Mesenchymal stem cell (in vitro differentiated cells and primary cell): ENCODE results near the gene HCN4.

Source experiments
- DNase-seq: peaks from one replicate; pipeline ENCODE4 v3.0.0-alpha.2; 2013
- H2AFZ ChIP-seq: one replicate; pipeline ENCODE4 v1.6.1; 2013; ENCODE audit warnings: low read depth, mild to moderate bottlenecking, control low read depth, inconsistent platforms, low read length, moderate library complexity
- H2AK5ac ChIP-seq: 2 replicates; pipeline ENCODE4 v1.6.1; 2013; ENCODE audit warnings: low read length, moderate library complexity, mild to moderate bottlenecking, inconsistent platforms; ENCODE audit not compliant: severe bottlenecking
- H2BK120ac ChIP-seq: one replicate; pipeline ENCODE4 v1.6.1; 2013; ENCODE audit warnings: low read depth, mild to moderate bottlenecking, inconsistent platforms, low read length, moderate library complexity
- H2BK12ac ChIP-seq, 2 experiments: one replicate each; pipeline ENCODE4 v1.6.1; 2013; ENCODE audit warnings: inconsistent platforms in 2 of 2, low read length in 2 of 2, mild to moderate bottlenecking in 2 of 2, moderate library complexity in 2 of 2, control low read depth in 1 of 2
- H2BK15ac ChIP-seq: one replicate; pipeline ENCODE4 v1.6.1; 2013; ENCODE audit warnings: mild to moderate bottlenecking, low read depth, inconsistent platforms; ENCODE audit not compliant: poor library complexity, severe bottlenecking
- H2BK5ac ChIP-seq: 2 replicates; pipeline ENCODE4 v1.6.1; 2013; ENCODE audit warnings: low read depth, mild to moderate bottlenecking, low read length, control low read depth, inconsistent platforms; ENCODE audit not compliant: poor library complexity, severe bottlenecking
- H3K14ac ChIP-seq, 2 experiments: one replicate each; pipeline ENCODE4 v1.6.1; 2013; ENCODE audit warnings: inconsistent platforms in 2 of 2, low read length in 2 of 2, control low read depth in 1 of 2, mild to moderate bottlenecking in 1 of 2, moderate library complexity in 1 of 2
- H3K18ac ChIP-seq, 2 experiments: one replicate each; pipeline ENCODE4 v1.6.1; 2013; ENCODE audit warnings: inconsistent platforms in 2 of 2, low read length in 2 of 2, control low read depth in 1 of 2, low read depth in 1 of 2, mild to moderate bottlenecking in 1 of 2
- H3K23ac ChIP-seq, 2 experiments: one replicate each; pipeline ENCODE4 v1.6.1; 2013; ENCODE audit warnings: inconsistent platforms in 2 of 2, low read length in 2 of 2, mild to moderate bottlenecking in 2 of 2, moderate library complexity in 2 of 2, control low read depth in 1 of 2
- H3K27ac ChIP-seq: 2 replicates; pipeline ENCODE4 v1.5.1; 2013; ENCODE audit warnings: mild to moderate bottlenecking, moderate library complexity, low read length, control low read depth, inconsistent platforms; ENCODE audit not compliant: poor library complexity, severe bottlenecking
- H3K27me3 ChIP-seq, 2 experiments: 2 replicates each; pipeline versions ENCODE4 v1.6.1 to v1.7.0; 2013; ENCODE audit warnings: low read length in 2 of 2, mild to moderate bottlenecking in 2 of 2, moderate library complexity in 2 of 2, control low read depth in 1 of 2, inconsistent platforms in 1 of 2; ENCODE audit not compliant: control insufficient read depth in 1 of 2, insufficient read depth in 1 of 2
- H3K36me3 ChIP-seq, 2 experiments: 2 replicates each; pipeline versions ENCODE4 v1.6.1 to v1.7.0; 2013; ENCODE audit warnings: low read length in 2 of 2, control low read depth in 1 of 2, inconsistent platforms in 1 of 2, low read depth in 1 of 2, mild to moderate bottlenecking in 1 of 2; ENCODE audit not compliant: insufficient read depth in 2 of 2, control insufficient read depth in 1 of 2
- H3K4ac ChIP-seq, 2 experiments: one replicate each; pipeline ENCODE4 v1.6.1; 2013; ENCODE audit warnings: inconsistent platforms in 2 of 2, low read length in 2 of 2, mild to moderate bottlenecking in 2 of 2, moderate library complexity in 2 of 2, control low read depth in 1 of 2, low read depth in 1 of 2
- H3K4me1 ChIP-seq: 2 replicates; pipeline ENCODE4 v1.6.1; 2013; ENCODE audit warnings: low read depth, low read length, control low read depth; ENCODE audit not compliant: control insufficient read depth, insufficient read depth
- H3K4me2 ChIP-seq: 2 replicates; pipeline ENCODE4 v1.6.1; 2013; ENCODE audit warnings: low read length, mild to moderate bottlenecking, inconsistent platforms; ENCODE audit not compliant: poor library complexity, severe bottlenecking
- H3K4me3 ChIP-seq, 2 experiments: 2 replicates each; pipeline versions ENCODE4 v1.5.1 to v1.7.0; 2013; ENCODE audit warnings: low read length in 2 of 2, mild to moderate bottlenecking in 2 of 2, control low read depth in 1 of 2, low read depth in 1 of 2; ENCODE audit not compliant: insufficient read depth in 1 of 2
- H3K79me1 ChIP-seq: replicated peaks from 2 replicates; pipeline ENCODE4 v1.6.1; 2013; ENCODE audit warnings: mild to moderate bottlenecking, control low read depth, low read length, inconsistent platforms; ENCODE audit not compliant: poor library complexity, severe bottlenecking
- H3K9ac ChIP-seq: 2 replicates; pipeline ENCODE4 v1.7.0; 2013; ENCODE audit warnings: mild to moderate bottlenecking, low read length, moderate library complexity
- H3K9me3 ChIP-seq: 2 replicates; pipeline ENCODE4 v1.7.0; 2013; ENCODE audit warnings: mild to moderate bottlenecking, low read length; ENCODE audit not compliant: control insufficient read depth
- H4K8ac ChIP-seq: one replicate; pipeline ENCODE4 v1.6.1; 2013; ENCODE audit warnings: inconsistent platforms, mild to moderate bottlenecking, low read length, moderate library complexity
- H4K91ac ChIP-seq: one replicate; pipeline ENCODE4 v1.6.1; 2013; ENCODE audit warnings: mild to moderate bottlenecking, low read length, inconsistent platforms
- WGBS: methylation state at CpG from one replicate; pipeline ENCODE4 v1.1.7; 2013; ENCODE audit warnings: mixed read lengths; 5-methylcytosine and 5-hydroxymethylcytosine counted together

The HCN4 gene

DNA sequence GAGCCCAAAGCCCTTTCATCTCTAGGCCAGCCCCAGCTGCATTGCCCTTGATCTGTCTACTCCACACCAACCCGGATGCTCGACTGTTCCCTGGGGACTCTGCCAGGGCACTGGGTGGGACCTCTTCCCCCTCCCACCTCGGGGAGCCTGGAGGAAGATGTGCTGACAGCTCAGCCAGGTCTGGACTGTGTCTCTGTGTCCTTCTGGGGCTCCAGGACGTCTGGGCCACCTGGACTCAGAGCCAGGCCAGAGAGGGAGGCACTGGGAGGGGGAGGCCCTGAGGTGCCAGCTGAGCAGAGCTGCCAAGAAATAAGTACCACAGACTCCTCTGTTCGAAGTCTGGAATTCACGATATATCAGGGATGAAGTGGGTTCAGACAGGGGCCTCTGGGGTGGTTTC, 5.8 kb upstream of the HCN4 start:
- Histone ChIP-seq H2AFZ (no peak overlapping the region), H3K4me2 (no peak overlapping the region), H2BK15ac (no peak overlapping the region), H2BK5ac (no peak overlapping the region), H3K4ac (no peak overlapping the region), H3K36me3 (no peaks in the 10 kb centered on the region), H3K4me3 (no peak overlapping the region), H3K27me3 (peaks cover 78 to 80% of the 10 kb centered on the region in 2 experiments), H3K27ac (no peak overlapping the region), H3K23ac (no peak overlapping the region), H4K91ac (no peak overlapping the region), H3K79me1 (no peaks in the 10 kb centered on the region), H3K14ac (no peak overlapping the region), H4K8ac (no peak overlapping the region), H2BK120ac (no peak overlapping the region), H3K9me3 (no peaks in the 10 kb centered on the region), H2BK12ac (no peak overlapping the region), H2AK5ac (no peak overlapping the region), H3K4me1 (peaks cover 4% of the 10 kb centered on the region), H3K9ac (no peak overlapping the region), H3K18ac (no peak overlapping the region)
- no peak for DNase-seq
- WGBS = 42% methylated on average over 6 of the region's 6 CpGs

DNA sequence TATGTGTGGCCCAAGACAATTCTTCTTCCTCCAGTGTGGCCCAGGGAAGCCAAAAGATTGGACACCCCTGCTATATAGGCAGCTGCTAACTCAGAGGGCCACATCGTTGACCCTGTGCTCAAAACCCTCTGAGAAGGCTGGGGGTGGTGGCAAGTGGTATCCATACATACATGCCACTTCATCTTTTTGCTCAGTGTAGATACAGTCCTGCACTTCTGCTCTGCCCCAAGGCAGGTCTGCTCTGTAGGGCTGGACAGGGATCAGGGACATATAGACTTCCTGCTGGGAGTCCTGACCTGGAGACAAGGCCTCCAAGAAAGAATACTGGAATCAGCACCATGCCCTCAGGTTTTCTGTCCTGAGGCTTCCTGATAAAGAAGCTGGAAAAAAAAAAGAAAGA, 4.5 kb upstream of the HCN4 start:
- Histone ChIP-seq H2AK5ac (no peak overlapping the region), H3K18ac (no peak overlapping the region), H3K14ac (no peak overlapping the region), H3K27me3 (peaks cover 76 to 80% of the 10 kb centered on the region in 2 experiments), H2BK12ac (no peak overlapping the region), H3K4me2 (no peak overlapping the region), H2AFZ (no peak overlapping the region), H2BK120ac (no peak overlapping the region), H3K4ac (no peak overlapping the region), H2BK5ac (no peak overlapping the region), H3K36me3 (no peaks in the 10 kb centered on the region), H3K23ac (no peak overlapping the region), H3K79me1 (no peaks in the 10 kb centered on the region), H3K9me3 (no peaks in the 10 kb centered on the region), H3K4me1 (peaks cover 17% of the 10 kb centered on the region), H2BK15ac (no peak overlapping the region), H4K91ac (no peak overlapping the region), H4K8ac (no peak overlapping the region), H3K27ac (no peak overlapping the region), H3K9ac (no peak overlapping the region), H3K4me3 (no peak overlapping the region)
- DNase-seq = no peak
- WGBS = 85% methylated on average over 1 of the region's 1 CpG

DNA sequence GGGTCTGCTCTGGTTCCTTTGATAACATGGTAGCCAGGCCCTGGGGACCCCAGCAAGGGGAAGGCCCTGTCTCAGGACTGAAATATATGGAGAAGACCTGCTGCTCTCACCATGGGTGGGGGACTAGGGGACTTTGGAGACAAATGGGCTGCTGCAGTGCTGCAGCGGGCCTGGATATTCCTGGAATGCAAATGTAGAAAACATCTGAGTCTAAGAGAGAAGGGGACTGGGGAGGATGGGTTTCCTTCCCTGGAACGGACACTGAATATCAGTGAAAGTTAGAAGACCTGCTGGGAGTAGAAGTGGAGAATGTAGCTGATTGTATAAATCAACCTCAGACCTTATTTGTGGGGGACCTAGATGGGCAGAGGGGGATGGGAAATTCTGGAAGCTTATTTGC, 3.1 kb upstream of the HCN4 start:
- no peaks in the 10 kb centered on the region for H3K79me1 ChIP-seq
- no peak overlapping the region for H3K14ac ChIP-seq
- H3K9ac ChIP-seq = no peak overlapping the region
- 47% methylated on average over 2 of the region's 2 CpGs for WGBS
- no peak overlapping the region for H2BK5ac ChIP-seq
- no peaks in the 10 kb centered on the region for H3K36me3 ChIP-seq
- no peaks in the 10 kb centered on the region for H3K9me3 ChIP-seq
- H3K4me1 ChIP-seq = peaks cover 29% of the 10 kb centered on the region
- no peak overlapping the region for H2AFZ ChIP-seq
- H3K4me3 ChIP-seq = no peak overlapping the region
- no peak overlapping the region for H3K4ac ChIP-seq
- no peak overlapping the region for H2BK15ac ChIP-seq
- no peak for DNase-seq
- H2AK5ac ChIP-seq = no peak overlapping the region
- H3K4me2 ChIP-seq = no peak overlapping the region
- H3K23ac ChIP-seq = no peak overlapping the region
- H3K27ac ChIP-seq = no peak overlapping the region
- no peak overlapping the region for H4K8ac ChIP-seq
- no peak overlapping the region for H4K91ac ChIP-seq
- no peak overlapping the region for H2BK12ac ChIP-seq
- no peak overlapping the region for H3K18ac ChIP-seq
- peaks cover 80 to 87% of the 10 kb centered on the region in 2 experiments for H3K27me3 ChIP-seq
- no peak overlapping the region for H2BK120ac ChIP-seq

DNA sequence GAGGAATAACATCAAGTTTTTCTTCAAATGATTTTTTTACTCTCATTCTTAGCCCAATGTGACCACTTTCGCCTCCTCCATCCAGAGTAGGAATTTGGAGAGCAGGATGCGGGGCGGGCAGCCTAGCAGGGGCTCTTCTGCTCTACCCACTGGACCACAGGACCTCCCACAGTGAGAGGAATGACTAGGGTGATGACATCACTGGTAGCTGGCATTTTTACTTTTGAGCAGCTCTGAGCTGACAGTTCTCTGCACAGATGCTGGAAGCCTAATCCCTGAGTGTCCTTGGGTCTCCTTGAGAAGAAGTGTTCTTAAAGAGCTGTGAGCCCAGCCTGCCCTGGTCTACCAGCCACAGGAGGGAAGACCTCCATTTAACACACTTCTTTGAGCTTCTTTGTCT, 1.4 kb upstream of the HCN4 start:
- Histone ChIP-seq H3K79me1 (no peaks in the 10 kb centered on the region), H3K36me3 (no peaks in the 10 kb centered on the region), H3K14ac (no peak overlapping the region), H3K4me1 (peaks cover 29% of the 10 kb centered on the region), H2AFZ (no peak overlapping the region), H3K9ac (no peak overlapping the region), H4K91ac (no peak overlapping the region), H3K4me2 (no peak overlapping the region), H2BK15ac (no peak overlapping the region), H2AK5ac (no peak overlapping the region), H3K27me3 (peaks cover 85 to 91% of the 10 kb centered on the region in 2 experiments), H3K27ac (no peak overlapping the region), H3K4me3 (no peak overlapping the region), H3K9me3 (no peaks in the 10 kb centered on the region), H3K18ac (no peak overlapping the region), H3K23ac (no peak overlapping the region), H3K4ac (no peak overlapping the region), H2BK120ac (no peak overlapping the region), H4K8ac (no peak overlapping the region), H2BK12ac (no peak overlapping the region), H2BK5ac (no peak overlapping the region)
- DNase-seq = no peak
- 43% methylated on average over 3 of the region's 3 CpGs for WGBS
